Mesenchymal stem cell (in vitro differentiated cells and primary cell): ENCODE measurements around the gene ASTN2.
"Not testable (repeated sequence)": the region's sequence is repeated elsewhere in the genome, so short reads cannot be mapped to it uniquely, and the experiment has no call there.

Experiments
- DNase-seq: peaks from one replicate; pipeline ENCODE4 v3.0.0-alpha.2; 2013
- H2AFZ ChIP-seq: one replicate; pipeline ENCODE4 v1.6.1; 2013; ENCODE audit warnings: low read depth, mild to moderate bottlenecking, control low read depth, inconsistent platforms, low read length, moderate library complexity
- H2AK5ac ChIP-seq: 2 replicates; pipeline ENCODE4 v1.6.1; 2013; ENCODE audit warnings: low read length, moderate library complexity, mild to moderate bottlenecking, inconsistent platforms; ENCODE audit not compliant: severe bottlenecking
- H2BK120ac ChIP-seq: one replicate; pipeline ENCODE4 v1.6.1; 2013; ENCODE audit warnings: low read depth, mild to moderate bottlenecking, inconsistent platforms, low read length, moderate library complexity
- H2BK12ac ChIP-seq, 2 experiments: one replicate each; pipeline ENCODE4 v1.6.1; 2013; ENCODE audit warnings: inconsistent platforms in 2 of 2, low read length in 2 of 2, mild to moderate bottlenecking in 2 of 2, moderate library complexity in 2 of 2, control low read depth in 1 of 2
- H2BK15ac ChIP-seq: one replicate; pipeline ENCODE4 v1.6.1; 2013; ENCODE audit warnings: mild to moderate bottlenecking, low read depth, inconsistent platforms; ENCODE audit not compliant: poor library complexity, severe bottlenecking
- H2BK5ac ChIP-seq: 2 replicates; pipeline ENCODE4 v1.6.1; 2013; ENCODE audit warnings: low read depth, mild to moderate bottlenecking, low read length, control low read depth, inconsistent platforms; ENCODE audit not compliant: poor library complexity, severe bottlenecking
- H3K14ac ChIP-seq, 2 experiments: one replicate each; pipeline ENCODE4 v1.6.1; 2013; ENCODE audit warnings: inconsistent platforms in 2 of 2, low read length in 2 of 2, control low read depth in 1 of 2, mild to moderate bottlenecking in 1 of 2, moderate library complexity in 1 of 2
- H3K18ac ChIP-seq, 2 experiments: one replicate each; pipeline ENCODE4 v1.6.1; 2013; ENCODE audit warnings: inconsistent platforms in 2 of 2, low read length in 2 of 2, control low read depth in 1 of 2, low read depth in 1 of 2, mild to moderate bottlenecking in 1 of 2
- H3K23ac ChIP-seq, 2 experiments: one replicate each; pipeline ENCODE4 v1.6.1; 2013; ENCODE audit warnings: inconsistent platforms in 2 of 2, low read length in 2 of 2, mild to moderate bottlenecking in 2 of 2, moderate library complexity in 2 of 2, control low read depth in 1 of 2
- H3K27ac ChIP-seq: 2 replicates; pipeline ENCODE4 v1.5.1; 2013; ENCODE audit warnings: mild to moderate bottlenecking, moderate library complexity, low read length, control low read depth, inconsistent platforms; ENCODE audit not compliant: poor library complexity, severe bottlenecking
- H3K27me3 ChIP-seq, 2 experiments: 2 replicates each; pipeline versions ENCODE4 v1.6.1 to v1.7.0; 2013; ENCODE audit warnings: low read length in 2 of 2, mild to moderate bottlenecking in 2 of 2, moderate library complexity in 2 of 2, control low read depth in 1 of 2, inconsistent platforms in 1 of 2; ENCODE audit not compliant: control insufficient read depth in 1 of 2, insufficient read depth in 1 of 2
- H3K36me3 ChIP-seq, 2 experiments: 2 replicates each; pipeline versions ENCODE4 v1.6.1 to v1.7.0; 2013; ENCODE audit warnings: low read length in 2 of 2, control low read depth in 1 of 2, inconsistent platforms in 1 of 2, low read depth in 1 of 2, mild to moderate bottlenecking in 1 of 2; ENCODE audit not compliant: insufficient read depth in 2 of 2, control insufficient read depth in 1 of 2
- H3K4ac ChIP-seq, 2 experiments: one replicate each; pipeline ENCODE4 v1.6.1; 2013; ENCODE audit warnings: inconsistent platforms in 2 of 2, low read length in 2 of 2, mild to moderate bottlenecking in 2 of 2, moderate library complexity in 2 of 2, control low read depth in 1 of 2, low read depth in 1 of 2
- H3K4me1 ChIP-seq: 2 replicates; pipeline ENCODE4 v1.6.1; 2013; ENCODE audit warnings: low read depth, low read length, control low read depth; ENCODE audit not compliant: control insufficient read depth, insufficient read depth
- H3K4me2 ChIP-seq: 2 replicates; pipeline ENCODE4 v1.6.1; 2013; ENCODE audit warnings: low read length, mild to moderate bottlenecking, inconsistent platforms; ENCODE audit not compliant: poor library complexity, severe bottlenecking
- H3K4me3 ChIP-seq, 2 experiments: 2 replicates each; pipeline versions ENCODE4 v1.5.1 to v1.7.0; 2013; ENCODE audit warnings: low read length in 2 of 2, mild to moderate bottlenecking in 2 of 2, control low read depth in 1 of 2, low read depth in 1 of 2; ENCODE audit not compliant: insufficient read depth in 1 of 2
- H3K79me1 ChIP-seq: replicated peaks from 2 replicates; pipeline ENCODE4 v1.6.1; 2013; ENCODE audit warnings: mild to moderate bottlenecking, control low read depth, low read length, inconsistent platforms; ENCODE audit not compliant: poor library complexity, severe bottlenecking
- H3K9ac ChIP-seq: 2 replicates; pipeline ENCODE4 v1.7.0; 2013; ENCODE audit warnings: mild to moderate bottlenecking, low read length, moderate library complexity
- H3K9me3 ChIP-seq: 2 replicates; pipeline ENCODE4 v1.7.0; 2013; ENCODE audit warnings: mild to moderate bottlenecking, low read length; ENCODE audit not compliant: control insufficient read depth
- H4K8ac ChIP-seq: one replicate; pipeline ENCODE4 v1.6.1; 2013; ENCODE audit warnings: inconsistent platforms, mild to moderate bottlenecking, low read length, moderate library complexity
- H4K91ac ChIP-seq: one replicate; pipeline ENCODE4 v1.6.1; 2013; ENCODE audit warnings: mild to moderate bottlenecking, low read length, inconsistent platforms
- WGBS: methylation state at CpG from one replicate; pipeline ENCODE4 v1.1.7; 2013; ENCODE audit warnings: mixed read lengths; 5-methylcytosine and 5-hydroxymethylcytosine counted together

ASTN2 gene

DNA sequence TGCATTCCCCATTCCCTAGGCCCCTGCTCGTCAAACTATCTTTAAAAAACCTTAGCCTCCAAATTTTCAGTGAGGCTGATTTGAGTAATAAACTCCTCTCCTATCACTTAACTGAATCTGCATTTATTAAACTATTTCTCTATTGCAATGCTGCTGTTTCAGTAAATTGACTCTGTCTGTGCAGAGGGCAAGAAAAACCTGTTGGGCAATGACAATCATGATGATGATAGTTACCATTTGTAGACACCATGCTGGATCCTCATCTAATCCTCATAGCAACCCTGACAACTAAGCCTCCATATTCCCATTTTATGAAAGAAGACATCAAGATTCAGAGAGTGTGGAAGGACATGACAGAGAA lies 514.9 kb downstream of the ASTN2 start:
- Histone ChIP-seq H3K27ac (peak overlapping the region; percentile 95), H3K4ac (no peak overlapping the region), H3K27me3 (no peaks in the 10 kb centered on the region), H3K23ac (no peak overlapping the region), H3K14ac (no peak overlapping the region), H2AFZ (no peak overlapping the region), H3K9ac (no peak overlapping the region), H2AK5ac (peak overlapping the region; percentile 64), H3K36me3 (no peaks in the 10 kb centered on the region), H3K4me3 (no peak overlapping the region), H2BK120ac (no peak overlapping the region), H2BK12ac (no peak overlapping the region), H3K79me1 (no peaks in the 10 kb centered on the region), H3K9me3 (peaks cover 15% of the 10 kb centered on the region), H4K91ac (no peak overlapping the region), H3K4me1 (peaks cover 2% of the 10 kb centered on the region), H2BK5ac (no peak overlapping the region), H2BK15ac (no peak overlapping the region), H3K18ac (peak overlapping the region in 1 of 2 experiments; percentile 1), H4K8ac (no peak overlapping the region), H3K4me2 (no peak overlapping the region)
- DNase-seq: no peak
- whole genome bisulfite sequencing: 0% methylated on average over 1 of the region's 1 CpG

DNA sequence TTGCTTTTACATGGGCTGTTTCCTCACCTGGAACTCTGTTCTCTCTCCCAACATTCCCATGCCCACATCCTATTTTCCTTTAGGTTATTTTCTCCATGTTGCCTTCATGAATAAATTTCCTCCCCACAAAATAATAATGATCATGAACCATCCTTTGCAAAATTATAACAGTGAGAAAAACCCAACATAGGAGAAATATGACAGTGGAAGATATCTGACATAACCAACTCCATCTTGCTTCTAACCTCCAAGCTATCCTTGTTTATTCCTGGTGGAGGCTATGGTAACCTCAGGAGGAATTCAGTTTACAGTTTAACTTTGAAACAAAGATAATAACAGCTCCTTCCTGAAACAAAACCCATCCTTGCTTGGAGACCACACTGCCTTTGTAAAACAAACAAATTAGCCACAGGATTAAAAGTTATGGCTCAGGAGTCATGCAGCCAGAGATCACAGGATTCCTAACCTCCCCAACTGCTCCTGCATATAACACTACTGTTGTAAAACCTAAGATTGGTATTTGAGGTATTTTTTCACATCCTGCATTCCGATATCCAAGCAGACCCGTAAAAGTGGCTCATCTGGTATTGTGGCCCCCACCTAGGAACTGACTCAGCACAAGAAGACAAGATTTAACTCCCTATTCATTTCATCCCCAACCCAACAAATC lies 515.4 kb downstream of the ASTN2 start:
- no peak overlapping the region for H3K14ac ChIP-seq
- H2AFZ ChIP-seq: no peak overlapping the region
- no peak overlapping the region for H3K4ac ChIP-seq
- no peak overlapping the region for H3K4me2 ChIP-seq
- no peaks in the 10 kb centered on the region for H3K79me1 ChIP-seq
- H3K9me3 ChIP-seq: peaks cover 15% of the 10 kb centered on the region
- H3K9ac ChIP-seq: no peak overlapping the region
- H3K27ac ChIP-seq: peak overlapping the region; percentile 95
- H4K8ac ChIP-seq: no peak overlapping the region
- no peak overlapping the region for H3K23ac ChIP-seq
- no peaks in the 10 kb centered on the region for H3K36me3 ChIP-seq
- H3K27me3 ChIP-seq: no peaks in the 10 kb centered on the region
- peak overlapping the region in 1 of 2 experiments; percentile 37 for H3K18ac ChIP-seq
- no peak overlapping the region for H2BK15ac ChIP-seq
- 0% methylated on average over 2 of the region's 2 CpGs for WGBS
- DNase-seq: peak; percentile 78
- peak overlapping the region; percentile 63 for H2AK5ac ChIP-seq
- H3K4me1 ChIP-seq: peaks cover 2% of the 10 kb centered on the region
- no peak overlapping the region for H2BK120ac ChIP-seq
- H2BK12ac ChIP-seq: peak overlapping the region in 1 of 2 experiments; percentile 11
- no peak overlapping the region for H3K4me3 ChIP-seq
- peak overlapping the region; percentile 43 for H4K91ac ChIP-seq
- H2BK5ac ChIP-seq: no peak overlapping the region

DNA sequence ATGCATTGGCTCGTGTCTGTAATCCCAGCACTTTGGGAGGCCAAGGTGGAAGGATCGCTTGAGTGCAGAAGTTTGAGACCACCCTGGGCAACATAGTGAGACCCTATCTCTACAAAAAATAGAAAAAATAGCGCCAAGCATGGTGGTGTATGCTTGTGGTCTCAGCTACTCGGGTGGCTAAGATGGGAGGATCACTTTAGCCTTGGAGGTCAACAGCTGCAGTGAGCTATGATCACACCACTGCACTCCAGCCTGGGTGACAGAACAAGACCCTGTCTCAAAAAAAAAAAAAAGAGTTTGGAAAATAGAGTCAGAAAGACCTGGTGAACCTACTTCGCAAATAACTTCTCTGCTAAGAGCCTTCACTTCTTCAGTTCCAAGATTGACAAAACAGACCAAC lies 516.7 kb downstream of the ASTN2 start:
- H3K4ac ChIP-seq, H3K4me3 ChIP-seq, H4K8ac ChIP-seq, H3K27me3 ChIP-seq, H3K27ac ChIP-seq, H3K18ac ChIP-seq, H2BK120ac ChIP-seq, DNase-seq, H2AFZ ChIP-seq, H3K4me2 ChIP-seq, H3K23ac ChIP-seq, H3K4me1 ChIP-seq, H3K9ac ChIP-seq, H2BK15ac ChIP-seq, H2BK5ac ChIP-seq, H3K14ac ChIP-seq, H3K79me1 ChIP-seq, H2AK5ac ChIP-seq, H2BK12ac ChIP-seq, H4K91ac ChIP-seq, H3K36me3 ChIP-seq: not testable (repeated sequence)
- 86% methylated on average over 3 of the region's 5 CpGs for WGBS
- H3K9me3 ChIP-seq: peaks cover 15% of the 10 kb centered on the region

DNA sequence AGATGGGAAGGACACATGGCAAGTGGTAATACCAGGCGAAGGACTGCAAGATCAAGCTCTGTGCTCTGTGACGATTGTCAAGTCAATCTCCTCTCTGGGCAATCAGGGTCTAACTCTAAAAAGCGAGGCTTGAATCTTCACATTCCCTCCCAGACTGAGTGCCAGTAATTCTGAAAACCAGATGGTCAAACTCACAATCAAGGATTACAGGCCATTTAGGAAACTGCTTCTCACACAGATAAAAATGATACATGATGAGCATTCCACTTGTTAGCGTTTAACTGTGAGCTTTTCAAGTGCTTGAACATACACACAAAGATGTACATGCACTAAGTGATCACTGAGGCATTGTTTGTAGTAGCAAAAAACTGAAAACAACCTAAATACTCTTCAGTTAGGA lies 517.7 kb downstream of the ASTN2 start:
- no peak overlapping the region for H3K4me2 ChIP-seq
- no peak overlapping the region for H3K27ac ChIP-seq
- 64% methylated on average over 4 of the region's 4 CpGs for WGBS
- no peak overlapping the region for H2BK5ac ChIP-seq
- no peak for DNase-seq
- H2BK120ac ChIP-seq: no peak overlapping the region
- H3K9ac ChIP-seq: no peak overlapping the region
- no peak overlapping the region for H2AFZ ChIP-seq
- no peak overlapping the region for H2AK5ac ChIP-seq
- H2BK12ac ChIP-seq: no peak overlapping the region
- H3K9me3 ChIP-seq: peaks cover 15% of the 10 kb centered on the region
- no peak overlapping the region for H3K4me3 ChIP-seq
- no peaks in the 10 kb centered on the region for H3K79me1 ChIP-seq
- no peak overlapping the region for H3K23ac ChIP-seq
- H3K4ac ChIP-seq: no peak overlapping the region
- peaks cover 3% of the 10 kb centered on the region for H3K4me1 ChIP-seq
- no peak overlapping the region for H3K14ac ChIP-seq
- peak overlapping the region; percentile 43 for H4K91ac ChIP-seq
- no peak overlapping the region for H4K8ac ChIP-seq
- no peaks in the 10 kb centered on the region for H3K27me3 ChIP-seq
- H3K36me3 ChIP-seq: no peaks in the 10 kb centered on the region
- H2BK15ac ChIP-seq: no peak overlapping the region
- H3K18ac ChIP-seq: no peak overlapping the region
